ENCODE measurements around the gene SGCD.

Gene SGCD

GRCh38 chr5:156500755-156501154, 173.8 kb downstream of the SGCD start:
- DNase-seq (ENCODE audit: low read depth) = no peak
- no peak overlapping the region for H3K4me3 ChIP-seq (ENCODE audit: control insufficient read depth, low read depth, low read length)
- TF ChIP-seq, protein P1, sequence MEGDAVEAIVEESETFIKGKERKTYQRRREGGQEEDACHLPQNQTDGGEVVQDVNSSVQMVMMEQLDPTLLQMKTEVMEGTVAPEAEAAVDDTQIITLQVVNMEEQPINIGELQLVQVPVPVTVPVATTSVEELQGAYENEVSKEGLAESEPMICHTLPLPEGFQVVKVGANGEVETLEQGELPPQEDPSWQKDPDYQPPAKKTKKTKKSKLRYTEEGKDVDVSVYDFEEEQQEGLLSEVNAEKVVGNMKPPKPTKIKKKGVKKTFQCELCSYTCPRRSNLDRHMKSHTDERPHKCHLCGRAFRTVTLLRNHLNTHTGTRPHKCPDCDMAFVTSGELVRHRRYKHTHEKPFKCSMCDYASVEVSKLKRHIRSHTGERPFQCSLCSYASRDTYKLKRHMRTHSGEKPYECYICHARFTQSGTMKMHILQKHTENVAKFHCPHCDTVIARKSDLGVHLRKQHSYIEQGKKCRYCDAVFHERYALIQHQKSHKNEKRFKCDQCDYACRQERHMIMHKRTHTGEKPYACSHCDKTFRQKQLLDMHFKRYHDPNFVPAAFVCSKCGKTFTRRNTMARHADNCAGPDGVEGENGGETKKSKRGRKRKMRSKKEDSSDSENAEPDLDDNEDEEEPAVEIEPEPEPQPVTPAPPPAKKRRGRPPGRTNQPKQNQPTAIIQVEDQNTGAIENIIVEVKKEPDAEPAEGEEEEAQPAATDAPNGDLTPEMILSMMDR (IDR thresholded peaks at IDR 0.05; ENCODE audit: control insufficient read depth, insufficient read depth, low read depth, low read length, missing control alignments) = no peak

GRCh38 chr5:156505101-156505500, 178.1 kb downstream of the SGCD start:
- DNase-seq (ENCODE audit: low read depth) = no peak
- no peak overlapping the region for H3K4me3 ChIP-seq (ENCODE audit: control insufficient read depth, low read depth, low read length)
- TF ChIP-seq, protein P1 (IDR thresholded peaks at IDR 0.05; ENCODE audit: control insufficient read depth, insufficient read depth, low read depth, low read length, missing control alignments) = no peak

- TF ChIP-seq, protein P1 (IDR thresholded peaks at IDR 0.05; ENCODE audit: control insufficient read depth, insufficient read depth, low read depth, low read length, missing control alignments) = no peak
- no peak for DNase-seq (ENCODE audit: low read depth)
- no peak overlapping the region for H3K4me3 ChIP-seq (ENCODE audit: control insufficient read depth, low read depth, low read length)
Observed at GRCh38 chr5:156513123-156513815, 186.3 kb downstream of the SGCD start.

DNA sequence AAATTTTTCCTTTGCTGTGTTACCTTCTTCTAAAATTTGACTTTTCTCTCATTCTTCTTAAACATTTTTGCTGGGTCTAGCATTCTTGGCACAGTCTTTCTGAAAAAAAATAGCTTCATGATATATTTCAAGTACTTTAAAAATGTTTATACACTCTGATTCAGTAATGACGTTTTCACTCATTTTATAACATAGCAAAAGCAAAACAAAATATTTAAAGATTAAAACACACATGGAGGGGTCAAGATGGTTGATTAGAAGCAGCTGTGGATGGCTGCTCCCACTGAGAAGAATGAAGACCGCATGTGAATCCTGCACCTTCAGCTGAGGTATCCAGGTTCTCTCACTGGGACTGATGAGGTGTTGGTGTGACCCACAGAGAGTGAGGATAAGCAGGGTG, 188.2 kb downstream of the SGCD start:
- no peak for DNase-seq (ENCODE audit: low read depth)
- TF ChIP-seq, protein P1 (IDR thresholded peaks at IDR 0.05; ENCODE audit: control insufficient read depth, insufficient read depth, low read depth, low read length, missing control alignments) = no peak
- H3K4me3 ChIP-seq (ENCODE audit: control insufficient read depth, low read depth, low read length) = no peak overlapping the region

DNA sequence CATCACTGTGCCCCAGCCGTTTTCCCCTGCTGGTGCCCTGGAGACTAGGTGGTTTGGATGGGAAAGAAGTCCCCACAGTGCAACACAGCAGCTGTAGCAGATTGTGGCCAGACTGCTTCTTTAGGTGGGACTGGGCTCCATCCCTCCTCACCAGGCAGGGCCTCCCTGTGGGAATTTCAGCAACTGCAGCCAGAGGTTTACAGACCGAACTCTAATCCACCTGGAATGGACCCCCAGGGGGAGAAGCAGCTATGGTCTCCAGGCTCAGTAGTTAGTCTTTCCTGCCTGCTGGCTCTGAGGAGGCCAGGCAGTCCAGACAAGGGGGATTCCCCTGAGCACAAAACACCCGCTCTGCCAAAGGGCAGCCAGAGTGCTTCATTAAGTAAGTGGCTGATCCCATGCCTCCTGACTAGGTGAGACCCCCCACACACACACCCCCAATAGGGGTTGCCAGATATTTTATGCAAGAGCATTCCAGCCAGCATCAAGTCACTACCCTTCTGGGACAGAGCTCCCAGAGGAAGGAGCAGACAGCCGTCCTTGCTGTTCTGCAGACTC, 188.9 kb downstream of the SGCD start:
- H3K4me3 ChIP-seq (ENCODE audit: control insufficient read depth, low read depth, low read length) = no peak overlapping the region
- TF ChIP-seq, protein P1 (IDR thresholded peaks at IDR 0.05; ENCODE audit: control insufficient read depth, insufficient read depth, low read depth, low read length, missing control alignments) = no peak
- no peak for DNase-seq (ENCODE audit: low read depth)

- no peak overlapping the region for H3K4me3 ChIP-seq (ENCODE audit: control insufficient read depth, low read depth, low read length)
- TF ChIP-seq, protein P1 (IDR thresholded peaks at IDR 0.05; ENCODE audit: control insufficient read depth, insufficient read depth, low read depth, low read length, missing control alignments) = no peak
- DNase-seq (ENCODE audit: low read depth) = no peak
Observed at GRCh38 chr5:156522651-156523529, 195.9 kb downstream of the SGCD start.
